GM12878 (cell line): ENCODE results near the gene CARD9. TPM values are rescaled to one million over a fixed set of nuclear protein-coding genes. Genes with fewer than 3 reads are reported as not detected.

ENCODE experiments used
- ATAC-seq: fragments of 200-7000 bp; cut with Tn5 transposase; 3 replicates; pipeline ENCODE4 v1.9.1; 2020; ENCODE audit warnings: mild to moderate bottlenecking, moderate library complexity
- BruUV-seq: library from RNA; stranded (reverse); fragments of 400-500 nt; replicated peaks from 2 replicates; lab custom pipeline; 2021; lab: Mats Ljungman, UMichigan
- CTCF ChIA-PET: fragments of 300-600 bp; sonication (Branson Sonifier 250); formaldehyde crosslinking; extraction: SDS; loops from one replicate; lab custom pipeline; 2021; ENCODE audit warnings: inconsistent platforms; lab: Yijun Ruan, JAX
- POLR2A ChIA-PET: fragments of 350-600 bp; formaldehyde crosslinking; extraction: SDS; loops from one replicate; lab custom pipeline; 2021; ENCODE audit warnings: inconsistent platforms; lab: Charles Lee
- RAD21 ChIA-PET: fragments of 300-600 bp; sonication (Branson Sonifier 250); formaldehyde crosslinking; loops from one replicate; lab custom pipeline; 2023; ENCODE audit warnings: antibody characterized with exemption; ENCODE audit not compliant: unreplicated experiment; lab: Charles Lee
- SMC1A ChIA-PET: fragments of 300-600 bp; sonication (Branson Sonifier 250); formaldehyde crosslinking; loops from one replicate; lab custom pipeline; 2023; ENCODE audit not compliant: unreplicated experiment, uncharacterized antibody; lab: Charles Lee
- DNase-seq: peaks from one replicate; pipeline ENCODE4 v3.0.0-alpha.2; 2011; ENCODE audit warnings: low read depth, low spot score
- FAIRE-seq: peaks from 3 replicates; lab custom pipeline; 2011; peaks lifted over from hg19 to GRCh38; lab: Jason Lieb, UNC
- H2AFZ ChIP-seq: 2 replicates; pipeline ENCODE4 v1.6.0; 2011; ENCODE audit warnings: low read depth, low read length, control low read depth; ENCODE audit not compliant: control insufficient read depth
- H3K27ac ChIP-seq: 2 replicates; pipeline ENCODE4 v1.5.1; 2011; ENCODE audit warnings: control low read depth; ENCODE audit not compliant: control insufficient read depth, insufficient read depth
- H3K27me3 ChIP-seq, 2 experiments: replicated peaks in 1 of 2; 2 replicates each; pipeline versions ENCODE4 v1.6.0 to v1.6.1; 2011; ENCODE audit warnings: low read length in 1 of 2; ENCODE audit not compliant: control insufficient read depth in 2 of 2, insufficient read depth in 2 of 2
- H3K36me3 ChIP-seq, 2 experiments: 2 replicates each; pipeline ENCODE4 v1.5.1; 2011; ENCODE audit warnings: low read length in 1 of 2; ENCODE audit not compliant: control insufficient read depth in 2 of 2, insufficient read depth in 2 of 2
- H3K4me1 ChIP-seq: 2 replicates; pipeline ENCODE4 v1.6.1; 2011; ENCODE audit warnings: mild to moderate bottlenecking, low read length, moderate library complexity, mixed read lengths; ENCODE audit not compliant: control insufficient read depth, insufficient read depth
- H3K4me2 ChIP-seq: 2 replicates; pipeline ENCODE4 v1.6.0; 2011; ENCODE audit warnings: control low read depth; ENCODE audit not compliant: control insufficient read depth, insufficient read depth
- H3K4me3 ChIP-seq: fragments of 200-600 bp; sonication (generic); 2 replicates; pipeline ENCODE4 v1.5.1; 2016
- H3K79me2 ChIP-seq: 2 replicates; pipeline ENCODE4 v1.6.0; 2011; ENCODE audit warnings: low read length; ENCODE audit not compliant: control insufficient read depth, insufficient read depth
- H3K9ac ChIP-seq: 2 replicates; pipeline ENCODE4 v1.8.0; 2011; ENCODE audit warnings: low read length, control low read depth, mixed read lengths; ENCODE audit not compliant: control insufficient read depth, insufficient read depth
- H3K9me3 ChIP-seq: replicated peaks from 3 replicates; pipeline ENCODE4 v1.5.1; 2011; ENCODE audit warnings: mild to moderate bottlenecking, low read length; ENCODE audit not compliant: control insufficient read depth, insufficient read depth
- H4K20me1 ChIP-seq: 2 replicates; pipeline ENCODE4 v1.6.0; 2011; ENCODE audit not compliant: control insufficient read depth, insufficient read depth
- CBX5 ChIP-seq: sonication (generic); IDR thresholded peaks from 2 replicates; pipeline ENCODE4 v1.6.1; 2016; ENCODE audit warnings: low read depth, moderate library complexity, mild to moderate bottlenecking, inconsistent platforms
- CHD2 ChIP-seq: IDR thresholded peaks from 2 replicates; pipeline ENCODE4 v1.6.1; 2011; ENCODE audit warnings: low read depth, low read length, improper control_type of control experiment, borderline replicate concordance
- EED ChIP-seq: sonication (generic); IDR thresholded peaks from 2 replicates; pipeline ENCODE4 v1.6.1; 2016; ENCODE audit warnings: antibody characterized with exemption, low read depth
- IKZF1 ChIP-seq: fragments of 450-650 bp; conservative IDR thresholded peaks from 2 replicates; pipeline ENCODE4 v1.6.1; 2017; ENCODE audit warnings: antibody characterized with exemption, mild to moderate bottlenecking
- MTA3 ChIP-seq: IDR thresholded peaks from 2 replicates; pipeline ENCODE4 v1.6.1; 2012; ENCODE audit warnings: low read length, inconsistent platforms, borderline replicate concordance
- NR2F1 ChIP-seq: fragments of 450-650 bp; conservative IDR thresholded peaks from 2 replicates; pipeline ENCODE4 v1.6.1; 2017; ENCODE audit warnings: mild to moderate bottlenecking
- PAX8 ChIP-seq: fragments of 450-650 bp; IDR thresholded peaks from 2 replicates; pipeline ENCODE4 v1.6.1; 2017; ENCODE audit warnings: mild to moderate bottlenecking, moderate library complexity
- SPI1 ChIP-seq: IDR thresholded peaks from 2 replicates; pipeline ENCODE4 v1.6.1; 2011; ENCODE audit warnings: low read depth, mild to moderate bottlenecking, low read length, moderate library complexity, borderline replicate concordance; ENCODE audit not compliant: insufficient read depth
- ZNF687 ChIP-seq: fragments of 450-650 bp; IDR thresholded peaks from 2 replicates; pipeline ENCODE4 v1.6.1; 2017; ENCODE audit warnings: mild to moderate bottlenecking, moderate library complexity
- WGBS: methylation state at CpG from one replicate; pipeline ENCODE4 v1.1.6; 2016; ENCODE audit warnings: low lambda C conversion rate; ENCODE audit not compliant: insufficient replicate concordance, insufficient coverage; ENCODE audit errors: missing lambda C conversion rate; 5-methylcytosine and 5-hydroxymethylcytosine counted together
- in situ Hi-C: fragments of 300-500 bp; cut with MboI; formaldehyde crosslinking; loops from 9 replicates; pipeline ENCODE4 v1.14.3; 2018; ENCODE audit warnings: mixed read lengths
- intact Hi-C: fragments of 100-400 bp; cut with micrococcal nuclease; formaldehyde crosslinking; loops from one replicate; pipeline ENCODE4 v1.14.2; 2022; ENCODE audit not compliant: unreplicated experiment
- polyA plus RNA-seq, 11 experiments: library from polyadenylated mRNA; depleted of rRNA in 4 of 11; unstranded in 6 of 11; stranded (reverse) in 5 of 11; fragments of >200 nt; fragmentation: Nextera tagmentation in 4 of 11; fragmentation: Illumina TruSeq in 1 of 11; extraction: Ambion mirVana in 4 of 11; extraction: Trizol in 1 of 11; gene quantifications; 1 replicate in 1 of 11; 2 replicates in 10 of 11; pipeline versions ENCODE4 v1.2.1 to v1.2.3, GENCODE V29; 2011 to 2016; ENCODE audit warnings: inconsistent platforms in 2 of 11, missing spikeins in 2 of 11, low read depth in 1 of 11
- total RNA-seq, 4 experiments: library from RNA; depleted of rRNA in 3 of 4; stranded (reverse); fragments of >200 nt in 3 of 4; fragmentation: Illumina TruSeq in 1 of 4; extraction: Trizol in 1 of 4; gene quantifications; 2 replicates each; pipeline versions ENCODE4 v1.2.1 to v1.2.3, GENCODE V29; 2013 to 2021
- TF ChIP-seq, protein P1 (sequence below): fragments of 450-650 bp; formaldehyde crosslinking; IDR thresholded peaks from 2 replicates; pipeline ENCODE4 v1.4.0; 2020; ENCODE audit warnings: mild to moderate bottlenecking, moderate library complexity
- TF ChIP-seq, protein P2 (sequence below): fragments of 450-650 bp; IDR thresholded peaks from 2 replicates; pipeline ENCODE4 v1.6.1; 2016; ENCODE audit warnings: mild to moderate bottlenecking
- TF ChIP-seq, protein P3 (sequence below): fragments of 450-650 bp; IDR thresholded peaks from 2 replicates; pipeline ENCODE4 v1.6.1; 2017; ENCODE audit warnings: borderline replicate concordance

CARD9 gene
- total and polyA plus RNA-seq, 10 of the 15 experiments (the other 5 are each of a cell fraction or from before 2014, with no cell fraction given), result 0.11 to 4.9 (median 1.8) TPM; not detected in 1

DNA sequence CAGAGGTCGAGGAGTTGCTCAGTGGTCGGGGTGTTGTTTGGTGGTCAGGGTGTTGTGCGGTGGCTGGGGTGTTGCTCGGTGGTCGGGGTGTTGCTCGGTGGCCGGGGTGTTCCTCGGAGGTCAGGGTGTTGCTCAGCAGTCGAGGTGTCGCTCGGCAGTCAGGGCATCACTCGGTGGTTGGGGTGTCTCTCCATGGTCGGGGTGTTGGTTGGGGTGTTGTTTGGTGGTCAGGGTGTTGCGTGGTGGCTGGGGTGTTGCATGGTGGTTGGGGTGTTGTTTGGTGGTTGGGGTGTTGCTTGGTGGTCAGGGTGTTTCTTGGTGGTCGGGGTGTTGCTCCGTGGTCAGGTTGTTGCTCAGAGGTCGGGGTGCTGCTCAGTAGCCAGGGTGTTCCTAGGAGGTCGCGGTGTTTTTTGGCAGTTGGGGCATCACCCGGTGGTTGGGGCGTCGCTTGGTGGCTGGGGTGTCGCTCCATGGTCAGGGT lies 57.2 kb downstream of the CARD9 start:
- ChIA-PET CTCF (no interaction called here), RAD21 (no interaction called here), POLR2A (no interaction called here), SMC1A (no interaction called here)
- BruUV-seq, result no TSS peak
- Histone ChIP-seq H2AFZ (no peak overlapping the region), H3K27me3 (peaks cover 0 to 6% of the 10 kb centered on the region in 2 experiments), H3K4me1 (no peaks in the 10 kb centered on the region), H3K4me2 (no peak overlapping the region), H3K9ac (no peak overlapping the region), H3K4me3 (no peak overlapping the region), H3K36me3 (no peaks in the 10 kb centered on the region), H3K79me2 (no peaks in the 10 kb centered on the region), H4K20me1 (no peaks in the 10 kb centered on the region), H3K27ac (no peak overlapping the region), H3K9me3 (peaks cover 8% of the 10 kb centered on the region; the same call in 2 of the 3 replicates)
- FAIRE-seq (no peak), DNase-seq (no peak), ATAC-seq (no peak)
- in situ Hi-C loops (no loop called here), intact Hi-C loops (no loop called here)
- 39% methylated on average over 22 of the region's 23 CpGs for WGBS
- TF ChIP-seq MTA3 (no peak), PAX8 (no peak), ZNF687 (no peak), IKZF1 (no peak), CHD2 (no peak), EED (no peak), CBX5 (no peak), SPI1 (no peak), NR2F1 (peak; percentile 11; the same call in 1 of the 2 replicates)
- TF ChIP-seq, protein P1, sequence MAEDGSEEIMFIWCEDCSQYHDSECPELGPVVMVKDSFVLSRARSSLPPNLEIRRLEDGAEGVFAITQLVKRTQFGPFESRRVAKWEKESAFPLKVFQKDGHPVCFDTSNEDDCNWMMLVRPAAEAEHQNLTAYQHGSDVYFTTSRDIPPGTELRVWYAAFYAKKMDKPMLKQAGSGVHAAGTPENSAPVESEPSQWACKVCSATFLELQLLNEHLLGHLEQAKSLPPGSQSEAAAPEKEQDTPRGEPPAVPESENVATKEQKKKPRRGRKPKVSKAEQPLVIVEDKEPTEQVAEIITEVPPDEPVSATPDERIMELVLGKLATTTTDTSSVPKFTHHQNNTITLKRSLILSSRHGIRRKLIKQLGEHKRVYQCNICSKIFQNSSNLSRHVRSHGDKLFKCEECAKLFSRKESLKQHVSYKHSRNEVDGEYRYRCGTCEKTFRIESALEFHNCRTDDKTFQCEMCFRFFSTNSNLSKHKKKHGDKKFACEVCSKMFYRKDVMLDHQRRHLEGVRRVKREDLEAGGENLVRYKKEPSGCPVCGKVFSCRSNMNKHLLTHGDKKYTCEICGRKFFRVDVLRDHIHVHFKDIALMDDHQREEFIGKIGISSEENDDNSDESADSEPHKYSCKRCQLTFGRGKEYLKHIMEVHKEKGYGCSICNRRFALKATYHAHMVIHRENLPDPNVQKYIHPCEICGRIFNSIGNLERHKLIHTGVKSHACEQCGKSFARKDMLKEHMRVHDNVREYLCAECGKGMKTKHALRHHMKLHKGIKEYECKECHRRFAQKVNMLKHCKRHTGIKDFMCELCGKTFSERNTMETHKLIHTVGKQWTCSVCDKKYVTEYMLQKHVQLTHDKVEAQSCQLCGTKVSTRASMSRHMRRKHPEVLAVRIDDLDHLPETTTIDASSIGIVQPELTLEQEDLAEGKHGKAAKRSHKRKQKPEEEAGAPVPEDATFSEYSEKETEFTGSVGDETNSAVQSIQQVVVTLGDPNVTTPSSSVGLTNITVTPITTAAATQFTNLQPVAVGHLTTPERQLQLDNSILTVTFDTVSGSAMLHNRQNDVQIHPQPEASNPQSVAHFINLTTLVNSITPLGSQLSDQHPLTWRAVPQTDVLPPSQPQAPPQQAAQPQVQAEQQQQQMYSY (CRISPR knock-in tag), result no peak
- TF ChIP-seq, protein P2, sequence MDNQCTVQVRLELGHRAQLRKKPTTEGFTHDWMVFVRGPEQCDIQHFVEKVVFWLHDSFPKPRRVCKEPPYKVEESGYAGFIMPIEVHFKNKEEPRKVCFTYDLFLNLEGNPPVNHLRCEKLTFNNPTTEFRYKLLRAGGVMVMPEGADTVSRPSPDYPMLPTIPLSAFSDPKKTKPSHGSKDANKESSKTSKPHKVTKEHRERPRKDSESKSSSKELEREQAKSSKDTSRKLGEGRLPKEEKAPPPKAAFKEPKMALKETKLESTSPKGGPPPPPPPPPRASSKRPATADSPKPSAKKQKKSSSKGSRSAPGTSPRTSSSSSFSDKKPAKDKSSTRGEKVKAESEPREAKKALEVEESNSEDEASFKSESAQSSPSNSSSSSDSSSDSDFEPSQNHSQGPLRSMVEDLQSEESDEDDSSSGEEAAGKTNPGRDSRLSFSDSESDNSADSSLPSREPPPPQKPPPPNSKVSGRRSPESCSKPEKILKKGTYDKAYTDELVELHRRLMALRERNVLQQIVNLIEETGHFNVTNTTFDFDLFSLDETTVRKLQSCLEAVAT, result peak; percentile 71; the same call in 1 of the 2 replicates
- TF ChIP-seq, protein P3, sequence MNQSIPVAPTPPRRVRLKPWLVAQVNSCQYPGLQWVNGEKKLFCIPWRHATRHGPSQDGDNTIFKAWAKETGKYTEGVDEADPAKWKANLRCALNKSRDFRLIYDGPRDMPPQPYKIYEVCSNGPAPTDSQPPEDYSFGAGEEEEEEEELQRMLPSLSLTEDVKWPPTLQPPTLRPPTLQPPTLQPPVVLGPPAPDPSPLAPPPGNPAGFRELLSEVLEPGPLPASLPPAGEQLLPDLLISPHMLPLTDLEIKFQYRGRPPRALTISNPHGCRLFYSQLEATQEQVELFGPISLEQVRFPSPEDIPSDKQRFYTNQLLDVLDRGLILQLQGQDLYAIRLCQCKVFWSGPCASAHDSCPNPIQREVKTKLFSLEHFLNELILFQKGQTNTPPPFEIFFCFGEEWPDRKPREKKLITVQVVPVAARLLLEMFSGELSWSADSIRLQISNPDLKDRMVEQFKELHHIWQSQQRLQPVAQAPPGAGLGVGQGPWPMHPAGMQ, result 0 out of 2 replicates have a peak, but pooled peaks have one; percentile 22
